Measurements from ENCODE around the gene POTEH.
"Not testable (repeated sequence)": the region's sequence is repeated elsewhere in the genome, so short reads cannot be mapped to it uniquely, and the experiment has no call there.

POTEH gene

GRCh38 chr22:15738157-15738908 lies 48.5 kb downstream of the POTEH start:
- not testable (repeated sequence) for DNase-seq (ENCODE audit: low spot score)

DNA sequence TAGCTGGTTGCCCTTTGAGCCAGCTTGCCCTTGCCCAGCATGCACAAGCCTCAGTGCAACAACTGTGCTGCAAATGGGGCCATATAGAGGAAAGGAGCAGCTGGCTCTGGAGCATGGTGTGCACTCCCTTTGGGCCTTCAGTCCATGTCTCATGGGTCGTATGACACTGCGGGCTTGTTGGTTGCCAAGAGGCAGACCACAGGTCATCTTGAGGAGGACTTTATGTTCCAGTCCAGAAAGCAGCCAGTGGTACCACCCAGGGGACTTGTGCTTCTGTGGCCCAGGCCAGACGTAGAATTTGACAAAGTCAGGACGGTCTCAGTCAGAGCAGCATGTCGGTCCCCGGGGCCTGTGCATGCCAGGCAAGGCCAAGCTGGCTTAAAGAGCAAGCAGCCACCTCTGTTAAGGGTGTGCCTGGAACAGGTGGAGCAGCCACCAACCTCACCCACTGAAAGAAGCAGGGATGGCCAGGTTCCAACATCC lies 49.1 kb downstream of the POTEH start:
- not testable (repeated sequence) for DNase-seq (ENCODE audit: low spot score)

DNA sequence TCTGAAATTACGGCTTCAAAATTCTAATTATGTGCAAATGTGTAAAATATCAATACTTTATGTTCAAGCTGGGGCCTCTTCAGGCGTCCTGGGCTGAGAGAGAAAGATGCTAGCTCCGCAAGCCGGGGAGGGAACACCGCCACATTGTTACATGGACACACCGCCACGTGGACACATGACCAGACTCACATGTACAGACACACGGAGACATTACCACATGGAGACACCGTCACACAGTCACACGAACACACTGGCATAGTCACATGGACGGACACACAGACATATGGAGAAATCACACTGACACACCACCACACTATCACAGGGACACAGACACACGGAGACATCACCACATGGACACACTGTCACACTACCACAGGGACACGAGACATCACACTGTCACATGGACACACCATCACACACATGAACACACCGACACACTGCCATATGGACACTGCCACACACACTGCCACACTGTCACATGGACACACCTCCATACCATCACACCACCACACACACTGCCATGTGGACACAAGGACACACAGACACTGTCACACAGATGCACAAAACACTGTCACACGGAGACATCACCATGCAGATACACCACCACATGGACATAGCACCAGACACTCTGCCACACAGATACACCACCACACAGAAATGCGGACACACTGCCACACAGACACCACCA lies 58.0 kb downstream of the POTEH start:
- DNase-seq (ENCODE audit: low spot score), result not testable (repeated sequence)

DNA sequence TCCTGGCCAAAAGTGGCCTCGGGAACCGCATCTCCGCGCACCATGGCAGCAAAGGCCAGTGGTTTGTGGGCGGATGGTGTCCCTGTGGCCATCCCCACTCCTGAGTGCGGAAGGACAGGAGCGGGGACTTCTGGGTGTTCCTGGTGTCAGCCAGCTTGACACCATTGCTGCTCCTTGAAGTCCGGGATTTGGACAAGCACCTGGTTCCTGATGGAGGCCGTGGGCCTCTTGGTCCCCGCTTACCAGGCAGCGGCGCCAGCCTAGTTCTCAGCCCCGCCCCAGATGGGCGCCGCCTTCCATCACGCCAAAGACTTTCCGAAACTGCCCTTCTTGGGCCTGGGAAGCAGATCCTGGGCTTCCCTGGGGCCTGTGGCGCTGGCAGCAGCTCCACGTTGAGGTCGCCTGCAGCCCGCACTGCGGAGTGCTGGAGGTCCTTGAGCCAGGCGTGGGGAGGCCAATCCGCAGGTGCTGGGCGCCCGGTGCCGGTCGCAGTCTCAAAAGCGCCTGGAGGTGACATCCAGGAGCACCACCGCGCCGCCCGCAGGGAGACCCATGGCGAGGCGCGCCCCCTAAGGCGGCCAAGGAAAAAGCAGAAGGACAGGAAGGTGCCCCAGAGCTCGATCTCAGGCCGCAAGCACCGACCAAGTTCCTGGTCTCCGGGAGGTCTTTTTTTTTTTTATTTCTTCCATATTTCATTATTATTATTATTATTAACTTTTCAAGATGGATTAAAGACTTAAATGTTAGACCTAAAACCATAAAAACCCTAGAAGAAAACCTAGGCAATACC lies 59.5 kb downstream of the POTEH start:
- DNase-seq (ENCODE audit: low spot score), result not testable (repeated sequence)

- DNase-seq (ENCODE audit: low spot score), result not testable (repeated sequence)
Measured at GRCh38 chr22:15759443-15760097, 69.7 kb downstream of the POTEH start.

- DNase-seq (ENCODE audit: low spot score), result not testable (repeated sequence)
Measured at GRCh38 chr22:15760388-15761150, 70.7 kb downstream of the POTEH start.

- DNase-seq (ENCODE audit: low spot score), result not testable (repeated sequence)
Measured at GRCh38 chr22:15761151-15761777, 71.4 kb downstream of the POTEH start.

DNA sequence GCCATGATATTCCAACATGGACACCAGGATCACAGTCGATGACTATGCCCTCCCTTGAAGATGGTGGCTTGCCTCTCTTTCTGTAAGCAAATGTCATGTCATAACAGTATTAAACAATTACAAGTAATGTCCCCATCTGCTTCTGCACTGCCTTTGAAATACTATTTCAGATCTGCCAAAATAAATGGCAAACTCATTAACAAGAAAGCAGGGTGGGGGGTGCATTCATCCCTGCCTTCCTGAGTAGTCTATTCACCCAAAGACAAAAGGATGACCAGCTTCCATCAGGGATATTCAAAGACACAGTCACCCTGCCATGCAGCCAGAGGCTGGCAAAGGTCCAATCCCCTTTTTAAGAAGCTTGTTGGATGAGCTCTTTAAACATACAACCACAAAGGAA lies 73.7 kb downstream of the POTEH start:
- not testable (repeated sequence) for DNase-seq (ENCODE audit: low spot score)
